Cardiac muscle cell (in vitro differentiated cells and primary cell): ENCODE data around the gene ARHGEF2. TPM values are rescaled to one million over a fixed set of nuclear protein-coding genes. Genes with fewer than 3 reads are reported as not detected.
"Not testable (repeated sequence)": the region's sequence is repeated elsewhere in the genome, so short reads cannot be mapped to it uniquely, and the experiment has no call there.

Source experiments
- DNase-seq, 2 donors: peaks; one replicate each; pipeline versions ENCODE4 v3.0.0 to v3.0.0-alpha.2; 2010 to 2017; ENCODE audit warnings: low read depth in 1 of 2, low spot score in 1 of 2
- H3K27ac ChIP-seq: fragments of 200-600 bp; sonication (generic); 2 replicates; pipeline ENCODE4 v1.5.1; 2016
- H3K27me3 ChIP-seq: fragments of 200-600 bp; sonication (generic); 2 replicates; pipeline ENCODE4 v1.6.0; 2016; ENCODE audit warnings: control low read depth
- H3K36me3 ChIP-seq: fragments of 200-600 bp; sonication (generic); 2 replicates; pipeline ENCODE4 v1.5.1; 2016; ENCODE audit warnings: control low read depth
- H3K4me1 ChIP-seq: fragments of 200-600 bp; sonication (generic); 2 replicates; pipeline ENCODE4 v1.8.1; 2017; ENCODE audit warnings: low read depth, mild to moderate bottlenecking, mixed run types
- H3K4me3 ChIP-seq: fragments of 200-600 bp; sonication (generic); 2 replicates; pipeline ENCODE4 v1.5.1; 2016; ENCODE audit warnings: mild to moderate bottlenecking
- H3K9me3 ChIP-seq: fragments of 200-600 bp; sonication (generic); 2 replicates; pipeline ENCODE4 v1.5.1; 2017; ENCODE audit warnings: low read depth, mild to moderate bottlenecking, control low read depth
- CTCF ChIP-seq: IDR thresholded peaks from 2 replicates; pipeline ENCODE4 v1.5.1; 2012; ENCODE audit warnings: low read depth, mild to moderate bottlenecking, low read length
- polyA plus RNA-seq: library from polyadenylated mRNA; unstranded; fragments of >200 nt; fragmentation: Nextera tagmentation; extraction: Ambion mirVana; gene quantifications from 2 replicates; pipeline ENCODE4 v1.2.1, GENCODE V29; 2016
- total RNA-seq: library from RNA; depleted of rRNA; stranded (reverse); fragments of >200 nt; gene quantifications from 2 replicates; pipeline ENCODE4 v1.2.3, GENCODE V29; 2016

The ARHGEF2 gene
- total and polyA plus RNA-seq, 2 experiments from 2014 or later, result 38.6 to 126 TPM

GRCh38 chr1:155990005-155990739 lies 11.8 kb upstream of the ARHGEF2 start:
- TF ChIP-seq CTCF, result no peak
- Histone ChIP-seq H3K36me3 (no peaks in the 10 kb centered on the region), H3K9me3 (no peaks in the 10 kb centered on the region)

GRCh38 chr1:155989242-155990004 lies 11.1 kb upstream of the ARHGEF2 start:
- H3K4me1 ChIP-seq, result no peaks in the 10 kb centered on the region
- no peaks in the 10 kb centered on the region for H3K27me3 ChIP-seq
- TF ChIP-seq CTCF, result peak; percentile 99
- no peak overlapping the region for H3K4me3 ChIP-seq
- H3K9me3 ChIP-seq, result no peaks in the 10 kb centered on the region
- H3K36me3 ChIP-seq, result no peaks in the 10 kb centered on the region
- H3K27ac ChIP-seq, result no peak overlapping the region
- peak; percentile 76 to 82 for DNase-seq

More at GRCh38 chr1:155990005-155990739, 11.8 kb upstream of the ARHGEF2 start:
- Histone ChIP-seq H3K27me3 (no peaks in the 10 kb centered on the region), H3K27ac (no peak overlapping the region), H3K4me3 (no peak overlapping the region), H3K4me1 (no peaks in the 10 kb centered on the region)
- DNase-seq, result no peak

- not testable (repeated sequence) for H3K4me3 ChIP-seq, H3K36me3 ChIP-seq, DNase-seq, H3K9me3 ChIP-seq, H3K27me3 ChIP-seq, H3K27ac ChIP-seq
- peaks cover 15% of the 10 kb centered on the region for H3K4me1 ChIP-seq
Measured at GRCh38 chr1:155984903-155985645, 6.7 kb upstream of the ARHGEF2 start.

GRCh38 chr1:155984341-155984740 lies 6.0 kb upstream of the ARHGEF2 start:
- no peak for TF ChIP-seq CTCF
- Histone ChIP-seq H3K9me3 (no peaks in the 10 kb centered on the region), H3K36me3 (no peaks in the 10 kb centered on the region), H3K27ac (no peak overlapping the region), H3K4me3 (no peak overlapping the region), H3K4me1 (peaks cover 21% of the 10 kb centered on the region), H3K27me3 (no peaks in the 10 kb centered on the region)
- DNase-seq, result no peak

- peak; percentile 15 for TF ChIP-seq CTCF
- no peak overlapping the region for H3K4me3 ChIP-seq
- no peaks in the 10 kb centered on the region for H3K9me3 ChIP-seq
- DNase-seq, result peak in 1 of 2 donors; percentile 99
- no peaks in the 10 kb centered on the region for H3K27me3 ChIP-seq
- peaks cover 21% of the 10 kb centered on the region for H3K4me1 ChIP-seq
- no peak overlapping the region for H3K27ac ChIP-seq
- no peaks in the 10 kb centered on the region for H3K36me3 ChIP-seq
Measured at GRCh38 chr1:155983191-155984024, 5.1 kb upstream of the ARHGEF2 start.
